MCF 10A (cell line): ENCODE data around the gene MX2. TPM values are rescaled to one million over a fixed set of nuclear protein-coding genes. Genes with fewer than 3 reads are reported as not detected.

Experiments
- BruUV-seq: library from RNA; stranded (reverse); fragments of 400-500 nt; replicated peaks from 2 replicates; lab custom pipeline; 2021; lab: Mats Ljungman, UMichigan
- CTCF ChIA-PET: fragments of 300-600 bp; sonication (Branson Sonifier 250); formaldehyde crosslinking; extraction: SDS; loops from one replicate; lab custom pipeline; 2021; ENCODE audit warnings: antibody characterized with exemption, inconsistent platforms; lab: Yijun Ruan, JAX
- POLR2A ChIA-PET: fragments of 300-600, 350-650 bp; sonication (Branson Sonifier 250); formaldehyde crosslinking; extraction: SDS; loops from one replicate; lab custom pipeline; 2020; ENCODE audit warnings: antibody characterized with exemption, inconsistent platforms; lab: Yijun Ruan, JAX
- DNase-seq: peaks from one replicate; pipeline ENCODE4 v3.0.0-alpha.2; 2018; ENCODE audit not compliant: unreplicated experiment
- H3K27ac Mint-ChIP-seq: one replicate; pipeline ENCODE4 v1.8.0; 2022; ENCODE audit warnings: mild to moderate bottlenecking, low read depth, mixed read lengths; ENCODE audit not compliant: unreplicated experiment
- H3K27me3 Mint-ChIP-seq: one replicate; pipeline ENCODE4 v1.8.0; 2022; ENCODE audit warnings: mixed read lengths; ENCODE audit not compliant: insufficient read depth, unreplicated experiment
- H3K36me3 Mint-ChIP-seq: one replicate; pipeline ENCODE4 v1.8.0; 2022; ENCODE audit warnings: mild to moderate bottlenecking, moderate library complexity, mixed read lengths; ENCODE audit not compliant: insufficient read depth, unreplicated experiment
- H3K4me1 Mint-ChIP-seq: one replicate; pipeline ENCODE4 v1.8.0; 2022; ENCODE audit warnings: mixed read lengths; ENCODE audit not compliant: insufficient read depth, unreplicated experiment
- H3K4me3 Mint-ChIP-seq: one replicate; pipeline ENCODE4 v1.8.0; 2022; ENCODE audit warnings: mild to moderate bottlenecking, moderate library complexity, mixed read lengths; ENCODE audit not compliant: unreplicated experiment
- H3K9me3 Mint-ChIP-seq: one replicate; pipeline ENCODE4 v1.8.0; 2022; ENCODE audit warnings: mixed read lengths; ENCODE audit not compliant: unreplicated experiment
- CTCF ChIP-seq: fragments of 200-600 bp; IDR thresholded peaks from one replicate; pipeline ENCODE4 v1.8.0; 2022; ENCODE audit warnings: antibody characterized with exemption, mild to moderate bottlenecking; ENCODE audit not compliant: unreplicated experiment
- intact Hi-C: fragments of 100-400 bp; cut with micrococcal nuclease; formaldehyde crosslinking; loops from 2 replicates; pipeline ENCODE4 v1.14.1; 2022
- total RNA-seq: library from RNA; stranded (reverse); gene quantifications from 2 replicates; pipeline ENCODE4 v1.2.3, GENCODE V29; 2022

MX2 gene
- total RNA-seq, 1 experiment from 2014 or later = not detected

GRCh38 chr21:41403331-41403730, 41.5 kb downstream of the MX2 start:
- intact Hi-C loops = no loop called here
- BruUV-seq = no TSS peak
- TF ChIP-seq CTCF = no peak
- POLR2A ChIA-PET = no interaction called here
- no peak overlapping the region for H3K4me3 Mint-ChIP-seq
- H3K27ac Mint-ChIP-seq = no peak overlapping the region
- peaks cover 67% of the 10 kb centered on the region for H3K27me3 Mint-ChIP-seq
- no peak for DNase-seq
- no peaks in the 10 kb centered on the region for H3K36me3 Mint-ChIP-seq
- CTCF ChIA-PET = interaction anchor here (0.6 kb wide), 1 partner anchor 1053 kb away, joined by 3 read pairs; no protein-coding TSS in a partner anchor
- no peaks in the 10 kb centered on the region for H3K9me3 Mint-ChIP-seq
- H3K4me1 Mint-ChIP-seq = no peaks in the 10 kb centered on the region

- Mint-ChIP-seq H3K27me3 (peaks cover 73% of the 10 kb centered on the region), H3K4me1 (no peaks in the 10 kb centered on the region), H3K36me3 (no peaks in the 10 kb centered on the region), H3K9me3 (no peaks in the 10 kb centered on the region), H3K27ac (no peak overlapping the region), H3K4me3 (no peak overlapping the region)
- TF ChIP-seq CTCF = no peak
- POLR2A ChIA-PET = no interaction called here
- intact Hi-C loops = no loop called here
- CTCF ChIA-PET = interaction anchor here (0.6 kb wide), 1 partner anchor 60 kb away, joined by 3 read pairs; no protein-coding TSS in a partner anchor
- DNase-seq = no peak
- no TSS peak for BruUV-seq
Observed at GRCh38 chr21:41403966-41404365, 42.1 kb downstream of the MX2 start.

GRCh38 chr21:41405321-41405720, 43.5 kb downstream of the MX2 start:
- no peak for DNase-seq
- Mint-ChIP-seq H3K36me3 (no peaks in the 10 kb centered on the region), H3K27ac (no peak overlapping the region), H3K27me3 (peaks cover 76% of the 10 kb centered on the region), H3K4me1 (no peaks in the 10 kb centered on the region), H3K4me3 (no peak overlapping the region), H3K9me3 (no peaks in the 10 kb centered on the region)
- ChIA-PET POLR2A (no interaction called here), CTCF (no interaction called here)
- BruUV-seq = no TSS peak
- intact Hi-C loops = no loop called here
- TF ChIP-seq CTCF = no peak

- ChIA-PET POLR2A (interaction anchor here (0.6 kb wide), 1 partner anchor 875 kb away, joined by 3 read pairs; no protein-coding TSS in a partner anchor), CTCF (no interaction called here)
- Mint-ChIP-seq H3K27me3 (peaks cover 74% of the 10 kb centered on the region), H3K36me3 (no peaks in the 10 kb centered on the region), H3K4me3 (no peak overlapping the region), H3K9me3 (no peaks in the 10 kb centered on the region), H3K27ac (no peak overlapping the region), H3K4me1 (no peaks in the 10 kb centered on the region)
- DNase-seq = peak; percentile 10
- intact Hi-C loops = no loop called here
- no peak for TF ChIP-seq CTCF
- BruUV-seq = no TSS peak
Observed at GRCh38 chr21:41406340-41406739, 44.5 kb downstream of the MX2 start.
